NCI-H1105 (cell line): ENCODE results near the gene SARNP.

Source experiments
- DNase-seq: peaks from one replicate; lab custom pipeline; 2025; lab: John Stamatoyannopoulos, UW

SARNP gene

GRCh38 chr12:55742719-55743405 lies 74.7 kb downstream of the SARNP start, which contains the start of gene GDF11:
TSS of gene GDF11 (plus strand) at chr12:55743122. CDS start at chr12:55743317, 195 bp downstream.
- peak; percentile 31 for DNase-seq

- DNase-seq = no peak
Observed at GRCh38 chr12:55741931-55742680, 75.4 kb downstream of the SARNP start.

- DNase-seq = no peak
Observed at GRCh38 chr12:55739025-55739378, 78.5 kb downstream of the SARNP start.

GRCh38 chr12:55738123-55739024 lies 79.2 kb downstream of the SARNP start:
- DNase-seq = peak; percentile 64

- no peak for DNase-seq
Observed at GRCh38 chr12:55737581-55738122, 79.9 kb downstream of the SARNP start.

GRCh38 chr12:55736780-55737580 lies 80.5 kb downstream of the SARNP start:
- DNase-seq = no peak

- no peak for DNase-seq
Observed at GRCh38 chr12:55736076-55736475, 81.4 kb downstream of the SARNP start.

- no peak for DNase-seq
Observed at GRCh38 chr12:55734595-55734994, 82.9 kb downstream of the SARNP start.

- no peak for DNase-seq
Observed at GRCh38 chr12:55733858-55734257, 83.7 kb downstream of the SARNP start.

GRCh38 chr12:55733021-55733555 lies 84.4 kb downstream of the SARNP start:
- DNase-seq = no peak

GRCh38 chr12:55732288-55732687 lies 85.2 kb downstream of the SARNP start:
- no peak for DNase-seq

GRCh38 chr12:55729819-55730818 lies 87.4 kb downstream of the SARNP start:
- no peak for DNase-seq

GRCh38 chr12:55728939-55729818 lies 88.3 kb downstream of the SARNP start, which contains the start of gene CD63:
TSS of gene CD63 (minus strand) at chr12:55729009. CDS start at chr12:55728341, 668 bp downstream.
- peak; percentile 42 for DNase-seq

- DNase-seq = peak; percentile 26
Observed at GRCh38 chr12:55728186-55728938, 89.2 kb downstream of the SARNP start.

- no peak for DNase-seq
Observed at GRCh38 chr12:55727643-55728185, 89.8 kb downstream of the SARNP start.

- no peak for DNase-seq
Observed at GRCh38 chr12:55726971-55727370, 90.6 kb downstream of the SARNP start.

GRCh38 chr12:55725556-55725955 lies 92.0 kb downstream of the SARNP start:
- DNase-seq = no peak

GRCh38 chr12:55724940-55725309 lies 92.6 kb downstream of the SARNP start:
- no peak for DNase-seq
